LNCAP (cell line): Measurements from ENCODE around the gene TENT5C.

Source experiments
- TF ChIP-seq, protein P1 (sequence below): fragments of 450-650 bp; IDR thresholded peaks from 2 replicates; pipeline ENCODE4 v1.5.1; 2017; ENCODE audit warnings: mild to moderate bottlenecking

TENT5C gene

DNA sequence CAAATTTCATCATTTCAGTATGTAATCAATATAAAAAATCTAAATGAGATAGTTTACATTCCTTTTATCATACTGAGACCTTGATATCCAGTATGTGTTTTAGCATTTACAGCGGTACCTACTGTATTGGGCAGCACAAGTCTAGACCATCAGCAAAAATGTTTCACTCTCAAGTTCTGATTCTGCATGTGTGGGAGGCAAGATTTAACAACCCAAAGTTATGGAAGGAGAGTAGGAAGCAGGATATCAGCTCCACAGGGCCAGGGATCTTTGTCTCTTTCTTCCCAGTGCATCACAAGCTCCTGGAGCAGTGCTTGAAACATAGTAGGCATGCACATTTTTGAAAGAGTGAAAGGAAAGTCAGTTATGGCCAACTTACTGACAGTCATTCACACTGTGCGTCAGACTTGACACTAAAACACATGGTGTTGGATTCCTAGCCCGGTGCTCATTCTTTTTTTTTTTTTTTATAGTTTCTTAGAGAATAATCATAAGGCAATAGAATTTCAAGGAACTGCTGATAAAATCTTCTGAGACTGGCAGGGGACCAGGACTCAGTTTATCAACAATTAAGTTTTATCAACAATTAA, 6.1 kb downstream of the TENT5C start:
- TF ChIP-seq, protein P1, sequence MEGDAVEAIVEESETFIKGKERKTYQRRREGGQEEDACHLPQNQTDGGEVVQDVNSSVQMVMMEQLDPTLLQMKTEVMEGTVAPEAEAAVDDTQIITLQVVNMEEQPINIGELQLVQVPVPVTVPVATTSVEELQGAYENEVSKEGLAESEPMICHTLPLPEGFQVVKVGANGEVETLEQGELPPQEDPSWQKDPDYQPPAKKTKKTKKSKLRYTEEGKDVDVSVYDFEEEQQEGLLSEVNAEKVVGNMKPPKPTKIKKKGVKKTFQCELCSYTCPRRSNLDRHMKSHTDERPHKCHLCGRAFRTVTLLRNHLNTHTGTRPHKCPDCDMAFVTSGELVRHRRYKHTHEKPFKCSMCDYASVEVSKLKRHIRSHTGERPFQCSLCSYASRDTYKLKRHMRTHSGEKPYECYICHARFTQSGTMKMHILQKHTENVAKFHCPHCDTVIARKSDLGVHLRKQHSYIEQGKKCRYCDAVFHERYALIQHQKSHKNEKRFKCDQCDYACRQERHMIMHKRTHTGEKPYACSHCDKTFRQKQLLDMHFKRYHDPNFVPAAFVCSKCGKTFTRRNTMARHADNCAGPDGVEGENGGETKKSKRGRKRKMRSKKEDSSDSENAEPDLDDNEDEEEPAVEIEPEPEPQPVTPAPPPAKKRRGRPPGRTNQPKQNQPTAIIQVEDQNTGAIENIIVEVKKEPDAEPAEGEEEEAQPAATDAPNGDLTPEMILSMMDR, result no peak

DNA sequence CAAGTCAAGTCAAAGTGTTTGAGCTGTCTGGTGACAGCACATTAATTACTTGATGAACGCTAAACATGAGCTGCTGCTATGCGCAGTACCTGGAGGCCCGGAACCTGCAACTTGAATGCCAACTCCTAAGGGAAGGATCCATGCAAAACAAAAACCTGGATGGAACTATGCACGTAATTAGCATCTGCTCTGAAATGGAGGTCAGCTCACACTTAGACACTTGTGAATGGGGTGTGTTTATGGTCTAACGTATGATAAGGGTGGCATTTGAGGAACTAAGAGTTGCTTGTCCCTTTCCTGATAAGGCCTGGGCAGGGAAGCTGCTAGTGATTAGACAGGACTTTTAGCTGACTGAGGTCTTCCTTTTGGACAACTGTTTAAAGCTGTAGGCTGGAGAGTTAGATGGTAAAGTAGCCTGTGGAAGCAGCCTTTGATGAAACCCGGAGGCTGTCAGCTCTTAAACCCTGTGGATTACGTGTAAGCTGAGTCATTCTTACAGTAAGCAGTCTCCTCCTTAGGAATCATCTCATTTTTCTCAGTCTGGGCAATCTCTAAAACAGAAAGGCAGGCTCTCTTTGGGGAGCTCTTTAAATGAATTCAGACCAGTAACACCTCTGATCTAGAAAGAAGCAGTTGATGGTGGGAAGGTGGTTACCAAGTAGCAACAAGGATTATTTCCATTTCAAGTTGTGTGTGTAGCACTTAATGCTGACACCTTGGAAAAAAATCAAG, 6.8 kb downstream of the TENT5C start:
- TF ChIP-seq, protein P1, result no peak

DNA sequence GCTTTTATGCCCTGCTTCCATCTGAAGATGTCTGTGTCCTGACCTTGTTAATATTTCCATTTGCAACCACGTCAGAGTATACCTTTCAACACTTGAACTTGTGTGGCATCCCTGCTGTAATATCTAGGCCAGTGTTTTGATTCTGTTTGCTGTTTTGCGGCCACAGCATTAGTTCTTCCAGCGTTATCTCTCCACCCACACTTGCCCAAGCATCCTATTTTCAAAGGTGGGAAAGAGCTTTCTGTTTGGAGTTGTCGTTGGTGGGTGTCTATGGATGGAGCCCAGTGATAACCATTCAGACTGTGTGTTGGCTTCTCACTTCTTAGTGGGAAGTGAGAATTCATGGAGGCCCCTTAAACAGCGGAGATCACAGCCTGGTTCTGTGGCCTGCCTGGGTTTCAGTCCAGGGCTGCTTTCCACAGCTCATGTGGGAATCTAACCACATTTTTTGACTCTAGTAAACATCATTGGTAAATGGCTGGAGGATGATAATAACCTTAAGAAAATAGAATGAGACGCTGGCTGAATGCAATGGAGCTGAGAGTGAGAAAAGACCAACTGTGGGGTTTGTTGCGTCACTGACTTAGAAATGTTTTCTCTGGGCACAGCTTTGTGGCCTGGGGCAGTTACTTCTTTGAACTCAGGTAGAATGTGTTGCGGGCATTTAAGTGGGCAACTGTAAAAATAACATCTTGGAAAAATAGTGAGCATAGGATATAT, 7.6 kb downstream of the TENT5C start:
- TF ChIP-seq, protein P1, result no peak

DNA sequence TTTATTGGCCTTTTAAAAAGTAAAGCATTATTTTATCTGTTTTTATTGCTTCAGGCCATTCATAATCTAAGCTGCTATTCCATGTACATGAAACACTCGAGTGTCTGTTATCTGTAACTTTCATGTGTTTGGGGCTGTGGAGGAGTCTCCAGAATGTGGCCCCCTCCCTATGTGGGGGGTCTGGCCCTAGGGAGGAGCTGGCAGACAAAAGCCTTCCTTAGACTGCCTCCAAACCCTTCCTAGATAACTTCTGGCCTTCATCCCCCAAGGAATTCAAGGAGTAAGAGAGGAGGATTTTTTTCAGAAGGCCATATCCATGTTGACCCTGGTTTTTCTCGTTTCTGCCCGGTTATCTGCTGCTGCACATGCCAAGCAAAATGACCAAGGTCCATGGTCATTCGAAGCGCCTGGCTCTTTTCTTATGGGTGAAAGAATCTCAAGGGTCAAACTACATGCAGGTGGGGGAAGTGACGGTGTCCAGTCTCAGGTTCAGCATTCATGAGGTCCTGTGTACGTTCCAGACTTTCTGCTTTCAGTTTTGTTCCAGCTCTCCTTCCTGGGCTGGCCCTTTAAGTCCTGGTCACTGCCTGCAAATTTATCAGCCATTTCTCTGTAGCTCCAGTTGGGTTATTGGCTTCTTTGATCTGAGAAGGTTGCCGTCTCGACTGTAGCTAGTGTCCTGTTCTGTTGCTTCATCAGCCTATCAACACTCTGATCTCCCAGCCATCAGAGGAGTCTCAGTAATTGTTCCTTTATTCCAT, 8.3 kb downstream of the TENT5C start:
- TF ChIP-seq, protein P1, result no peak

DNA sequence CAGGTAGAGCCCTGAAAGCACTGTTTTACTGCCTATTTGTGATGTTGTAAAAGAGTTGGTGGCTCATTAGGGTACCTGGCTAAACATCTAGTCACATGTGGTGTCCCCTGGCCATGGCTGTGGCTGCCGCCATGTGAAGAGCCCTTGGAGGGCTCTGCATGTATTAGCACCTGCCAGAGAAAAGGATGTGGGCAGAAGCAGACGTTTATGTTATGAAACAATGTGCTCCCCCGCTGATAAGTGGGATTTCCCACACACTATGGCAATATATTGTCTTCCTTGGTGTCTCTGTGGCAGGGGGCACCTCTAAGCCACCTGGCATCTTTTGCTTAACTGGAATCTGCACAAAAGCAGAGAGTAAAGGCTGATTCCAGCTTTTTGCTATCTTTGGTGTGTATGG, 9.6 kb downstream of the TENT5C start:
- TF ChIP-seq, protein P1, result no peak

DNA sequence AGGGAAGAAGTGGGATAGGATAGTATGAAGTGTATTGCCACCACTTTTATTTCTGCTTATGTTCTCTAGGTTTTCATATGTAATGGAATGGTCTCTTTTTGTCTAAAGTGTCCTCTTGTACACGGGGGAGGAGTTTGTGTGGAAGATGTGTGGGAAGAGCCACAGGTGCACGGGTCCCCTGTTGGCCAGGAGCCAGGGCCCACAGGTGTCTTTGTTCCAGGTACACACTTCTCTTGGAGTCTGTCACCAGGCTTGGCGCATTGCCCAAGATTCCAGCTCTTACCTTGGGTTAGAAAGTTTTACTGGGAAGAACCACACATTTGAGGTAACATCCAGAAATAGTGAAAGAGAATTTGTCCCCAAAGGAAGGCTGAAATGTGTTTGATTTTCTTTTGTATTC, 10.5 kb downstream of the TENT5C start:
- TF ChIP-seq, protein P1, result no peak

DNA sequence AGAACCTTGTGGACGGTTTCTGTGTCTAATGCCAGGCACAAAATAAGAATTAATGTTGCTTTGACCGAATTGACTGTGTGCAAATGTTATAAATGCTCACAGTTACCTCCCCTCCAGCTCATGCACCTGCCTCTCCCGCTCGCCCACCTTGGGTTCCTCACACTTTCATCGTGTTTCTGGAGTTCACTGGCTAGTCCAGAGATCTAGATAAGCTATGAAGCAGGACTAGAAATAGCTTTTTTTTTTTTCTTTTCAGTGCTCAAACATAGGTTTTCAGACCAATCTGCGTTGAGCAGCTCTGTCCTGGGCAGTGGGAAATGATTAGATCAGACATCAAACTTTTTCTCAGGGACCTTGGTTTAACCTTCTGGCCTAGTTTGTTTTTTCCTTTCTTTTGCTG, 11.1 kb downstream of the TENT5C start:
- TF ChIP-seq, protein P1, result no peak
